Heart left ventricle (tissue), 16 donors: Measurements from ENCODE around the gene CHMP5. TPM values are rescaled to one million over a fixed set of nuclear protein-coding genes. Genes with fewer than 3 reads are reported as not detected.

Source experiments
- ATAC-seq, 4 donors: fragments of 200-7000 bp; cut with Tn5 transposase; one replicate each; pipeline ENCODE4 v1.9.1; 2020 to 2022; ENCODE audit warnings: moderate library complexity in 4 of 4, mild to moderate bottlenecking in 3 of 4, moderate number of reproducible peaks in 1 of 4
- DNase-seq, 5 donors: peaks; one replicate each; pipeline ENCODE4 v3.0.0-alpha.2; 2020
- H3K27ac ChIP-seq, 12 donors: fragments of 200-600 bp; sonication (generic) in 4 of 12; one replicate each; pipeline versions ENCODE4 v1.5.0 to v1.8.0; 2016 to 2022; ENCODE audit warnings: mild to moderate bottlenecking in 2 of 12
- H3K27me3 ChIP-seq, 9 donors: fragments of 200-600 bp; sonication (generic) in 2 of 9; one replicate each; pipeline versions ENCODE4 v1.5.1 to v1.8.0; 2016 to 2022; ENCODE audit warnings: mild to moderate bottlenecking in 3 of 9
- H3K36me3 ChIP-seq, 9 donors: fragments of 200-600 bp; sonication (generic) in 2 of 9; one replicate each; pipeline versions ENCODE4 v1.5.0 to v1.8.0; 2018 to 2022; ENCODE audit warnings: mild to moderate bottlenecking in 2 of 9
- H3K4me1 ChIP-seq, 12 donors: fragments of 200-600 bp; sonication (generic) in 4 of 12; one replicate each; pipeline versions ENCODE4 v1.5.0 to v1.8.0; 2016 to 2022; ENCODE audit warnings: mild to moderate bottlenecking in 3 of 12
- H3K4me3 ChIP-seq, 12 donors: fragments of 200-600 bp; sonication (generic) in 4 of 12; one replicate each; pipeline versions ENCODE4 v1.5.0 to v1.8.0; 2017 to 2022; ENCODE audit warnings: mild to moderate bottlenecking in 9 of 12, moderate library complexity in 4 of 12
- H3K9me3 ChIP-seq, 12 donors: fragments of 200-600 bp; sonication (generic) in 4 of 12; one replicate each; pipeline versions ENCODE4 v1.5.0 to v1.8.0; 2016 to 2022; ENCODE audit warnings: mild to moderate bottlenecking in 1 of 12
- POLR2A ChIP-seq, 2 donors: fragments of 450-650 bp; IDR thresholded peaks; one replicate each; pipeline ENCODE4 v1.6.1; 2017; ENCODE audit warnings: antibody characterized with exemption in 2 of 2, mild to moderate bottlenecking in 2 of 2, moderate library complexity in 2 of 2
- WGBS, 4 donors: extraction: QIAGEN DNeasy Blood & Tissue Kit in 2 of 4; methylation state at CpG; one replicate each; pipeline versions ENCODE4 v1.1.5 to v1.1.7; 2013 to 2018; 5-methylcytosine and 5-hydroxymethylcytosine counted together
- intact Hi-C, 10 donors: fragments of 100-400 bp; cut with DNase I; formaldehyde crosslinking; loops; one replicate each; pipeline versions ENCODE4 v1.11.1 to v1.14.2; 2022
- polyA plus RNA-seq, 2 donors: library from polyadenylated mRNA; stranded (reverse); fragments of 200-250 nt; gene quantifications; one replicate each; pipeline ENCODE4 v1.2.3, GENCODE V29; 2013
- total RNA-seq, 9 donors: library from RNA; depleted of rRNA in 2 of 9; stranded (reverse); fragments of >200 nt in 2 of 9; fragmentation: NEBNext Ultra II Directional in 3 of 9; extraction: Animal tissue kit (Norgen Biotek cat#: 25700) in 3 of 9; gene quantifications; one replicate each; pipeline versions ENCODE4 v1.1.0 to v1.2.4, GENCODE V29; 2016 to 2023
- TF ChIP-seq, protein P1 (sequence below), 12 donors: fragments of 200-600 bp; sonication (generic) in 4 of 12; IDR thresholded peaks; one replicate each; pipeline versions ENCODE4 v1.5.0 to v1.8.0; 2018 to 2022; ENCODE audit warnings: antibody characterized with exemption in 12 of 12, mild to moderate bottlenecking in 5 of 12
- donor health status: ischemic (EF 13 %, LVEDD 7.1; RV severe dilation, severe dysfunction).
- donor health status: healthy with polysubstance abuse.
- donor health status: DM: no; HTN: yes; CAD: no.
- donor health status: DM: no; HTN: no; CAD: no.
- donor health status: ischemic (EF 25% LVEDD 6.9; RV normal size, moderate dysfunction).
- donor health status: ischemic (EF 25% LVEDD 5.7; RV mildly dilated, moderate dysfunction).
- donor health status: healthy.
- donor health status: DM: yes; HTN: yes; CAD: no.
- donor health status: ischemic (EF 35%, LVEDD 5.7; RV mildly dilated, moderate dysfunction).
- donor health status: nonischemic (EF 11% LVEDD 7.7; RV severe dilation, severe dysfunction).
- donor health status: DM: yes; HTN: yes; CAD: no.
- donor health status: PGD.
- donor health status: ischemic (EF 29% LVEDD 5.4; RV normal size, mild dysfunction).
- donor health status: nonischemic (EF 23%, LVEDD 6.1; RV moderate dilation, normal function).

Gene CHMP5
- total and polyA plus RNA-seq, 11 donors, result 24.7 to 76.5 (median 53.0) TPM

DNA sequence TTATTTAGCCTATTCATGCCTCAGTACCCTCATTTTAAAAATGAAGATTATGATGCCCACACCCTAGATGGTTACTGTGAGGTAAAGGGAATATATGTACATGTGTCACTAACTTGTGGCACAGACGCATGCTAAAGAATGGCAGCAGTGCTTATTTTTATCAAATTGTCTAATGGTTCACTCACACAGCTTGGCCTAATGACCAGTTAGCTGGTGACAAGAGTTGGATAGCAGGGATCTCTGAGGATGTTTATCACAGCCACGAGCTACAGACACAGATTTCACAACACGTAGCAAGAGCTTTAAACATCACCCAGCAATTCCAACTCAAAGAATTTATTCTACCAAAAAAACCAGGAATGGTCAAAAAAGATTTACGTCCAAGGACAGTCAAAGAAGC is 7.6 kb upstream of the CHMP5 start:
- peaks cover 0 to 100% (median 98%) of the 10 kb centered on the region in 9 donors for H3K36me3 ChIP-seq
- peak overlapping the region in 6 of 12 donors; percentile 4 to 56 (median 35) for H3K27ac ChIP-seq
- H3K9me3 ChIP-seq, result no peaks in the 10 kb centered on the region
- DNase-seq (no peak), ATAC-seq (peak; percentile 37 to 53 (median 46))
- WGBS, 4 donors, result 58 to 72% (median 65%) methylated on average over 4 of the region's 4 CpGs
- H3K4me1 ChIP-seq, result peaks cover 0 to 19% (median 5%) of the 10 kb centered on the region in 12 donors
- H3K27me3 ChIP-seq, result no peaks in the 10 kb centered on the region
- TF ChIP-seq, protein P1, sequence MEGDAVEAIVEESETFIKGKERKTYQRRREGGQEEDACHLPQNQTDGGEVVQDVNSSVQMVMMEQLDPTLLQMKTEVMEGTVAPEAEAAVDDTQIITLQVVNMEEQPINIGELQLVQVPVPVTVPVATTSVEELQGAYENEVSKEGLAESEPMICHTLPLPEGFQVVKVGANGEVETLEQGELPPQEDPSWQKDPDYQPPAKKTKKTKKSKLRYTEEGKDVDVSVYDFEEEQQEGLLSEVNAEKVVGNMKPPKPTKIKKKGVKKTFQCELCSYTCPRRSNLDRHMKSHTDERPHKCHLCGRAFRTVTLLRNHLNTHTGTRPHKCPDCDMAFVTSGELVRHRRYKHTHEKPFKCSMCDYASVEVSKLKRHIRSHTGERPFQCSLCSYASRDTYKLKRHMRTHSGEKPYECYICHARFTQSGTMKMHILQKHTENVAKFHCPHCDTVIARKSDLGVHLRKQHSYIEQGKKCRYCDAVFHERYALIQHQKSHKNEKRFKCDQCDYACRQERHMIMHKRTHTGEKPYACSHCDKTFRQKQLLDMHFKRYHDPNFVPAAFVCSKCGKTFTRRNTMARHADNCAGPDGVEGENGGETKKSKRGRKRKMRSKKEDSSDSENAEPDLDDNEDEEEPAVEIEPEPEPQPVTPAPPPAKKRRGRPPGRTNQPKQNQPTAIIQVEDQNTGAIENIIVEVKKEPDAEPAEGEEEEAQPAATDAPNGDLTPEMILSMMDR (IDR thresholded peaks at IDR 0.05), result no peak
- intact Hi-C loops, result no loop called here
- no peak overlapping the region for H3K4me3 ChIP-seq

DNA sequence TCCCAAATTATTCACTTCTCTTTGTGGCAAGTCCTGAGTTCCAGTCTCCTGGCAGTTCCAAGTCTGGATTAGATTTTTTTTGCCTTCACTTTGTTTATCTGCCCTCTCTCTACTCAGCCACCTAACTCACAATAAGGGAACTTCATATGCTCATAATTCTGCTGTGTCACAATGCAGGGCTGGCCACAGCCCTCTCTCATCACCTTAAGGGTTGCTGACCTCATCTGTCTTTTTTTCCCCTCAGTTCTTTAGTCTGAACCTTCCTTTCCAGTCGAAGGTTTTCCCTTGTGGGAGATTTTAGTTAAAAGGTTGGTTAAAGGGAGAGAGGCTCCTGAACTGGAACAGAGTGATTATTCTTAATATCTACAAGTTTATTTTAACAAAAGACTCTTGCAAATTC is 4.5 kb upstream of the CHMP5 start:
- 90 to 96% (median 92%) methylated on average over 1 of the region's 1 CpG for WGBS, 4 donors
- DNase-seq, result no peak
- Histone ChIP-seq H3K27ac (no peak overlapping the region), H3K36me3 (peaks cover 0 to 73% (median 71%) of the 10 kb centered on the region in 9 donors), H3K9me3 (no peaks in the 10 kb centered on the region), H3K4me1 (peaks cover 0 to 37% (median 19%) of the 10 kb centered on the region in 12 donors), H3K27me3 (no peaks in the 10 kb centered on the region), H3K4me3 (no peak overlapping the region)
- TF ChIP-seq POLR2A (IDR thresholded peaks at IDR 0.05), result no peak
- TF ChIP-seq, protein P1 (IDR thresholded peaks at IDR 0.05), result no peak
- intact Hi-C loops, result loop anchor here in 1 of 10 donors (5.0 kb wide), 1 partner anchor 93 kb away; the partner anchor contains the start of gene B4GALT1
- ATAC-seq, result no peak

DNA sequence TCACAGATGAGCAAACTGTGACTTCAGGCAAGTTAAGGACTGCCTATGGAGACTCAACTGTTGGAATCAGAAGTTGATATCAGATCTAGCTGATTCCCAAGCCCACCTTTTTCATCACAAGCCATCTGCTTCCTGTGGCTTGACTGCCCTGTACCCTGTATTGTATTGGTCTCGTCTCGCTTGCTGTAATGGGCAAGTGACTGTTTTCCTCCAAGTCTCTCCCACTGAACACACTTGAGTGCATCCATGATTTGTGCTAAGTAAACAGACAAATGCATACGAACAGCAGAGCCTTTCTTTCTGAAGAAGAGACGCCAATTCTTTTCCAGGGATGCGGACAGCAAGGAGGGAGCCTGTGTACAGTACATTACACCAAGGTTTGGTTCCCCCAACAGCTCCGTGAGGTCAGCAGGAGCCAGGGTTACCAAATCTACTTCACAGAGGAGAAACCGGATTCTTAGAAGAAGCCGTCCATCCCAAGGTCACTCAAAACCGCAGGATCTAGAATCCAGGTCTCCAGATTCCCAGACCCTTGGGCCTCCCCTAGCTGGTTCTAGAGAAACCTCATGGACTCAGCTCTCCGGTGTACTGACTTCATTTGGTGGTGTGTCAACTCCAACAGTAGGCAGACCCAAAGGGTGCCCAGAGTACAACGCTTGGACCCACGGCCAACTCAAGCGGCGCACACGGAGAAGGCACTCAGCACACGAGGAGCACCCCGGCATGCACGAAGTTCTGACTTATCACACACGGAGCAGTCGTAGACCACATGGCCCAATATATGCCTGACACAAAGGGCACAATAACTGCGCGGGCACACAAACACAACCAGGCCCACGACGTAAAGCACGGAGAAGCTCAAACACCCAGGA is 1.5 kb upstream of the CHMP5 start:
- DNase-seq (peak in 1 of 5 donors; percentile 18), ATAC-seq (peak; percentile 6 to 8 (median 7))
- Histone ChIP-seq H3K4me1 (peaks cover 0 to 36% (median 23%) of the 10 kb centered on the region in 12 donors), H3K27me3 (no peaks in the 10 kb centered on the region), H3K36me3 (peaks cover 0 to 68% (median 65%) of the 10 kb centered on the region in 9 donors), H3K4me3 (peak overlapping the region; percentile 66 to 97 (median 91)), H3K9me3 (no peaks in the 10 kb centered on the region), H3K27ac (peak overlapping the region; percentile 76 to 99 (median 94))
- intact Hi-C loops, result loop anchor here in 2 of 10 donors (1.0 to 5.0 kb wide), 2 partner anchors 27 to 96 kb away; partner anchors contain the start of genes B4GALT1 (in 1 of the 2) and NFX1 (in 1 of the 2)
- 3 to 6% (median 4%) methylated on average over 25 of the region's 25 CpGs for WGBS, 4 donors
- TF ChIP-seq, protein P1 (IDR thresholded peaks at IDR 0.05), result no peak
- no peak for TF ChIP-seq POLR2A (IDR thresholded peaks at IDR 0.05)

DNA sequence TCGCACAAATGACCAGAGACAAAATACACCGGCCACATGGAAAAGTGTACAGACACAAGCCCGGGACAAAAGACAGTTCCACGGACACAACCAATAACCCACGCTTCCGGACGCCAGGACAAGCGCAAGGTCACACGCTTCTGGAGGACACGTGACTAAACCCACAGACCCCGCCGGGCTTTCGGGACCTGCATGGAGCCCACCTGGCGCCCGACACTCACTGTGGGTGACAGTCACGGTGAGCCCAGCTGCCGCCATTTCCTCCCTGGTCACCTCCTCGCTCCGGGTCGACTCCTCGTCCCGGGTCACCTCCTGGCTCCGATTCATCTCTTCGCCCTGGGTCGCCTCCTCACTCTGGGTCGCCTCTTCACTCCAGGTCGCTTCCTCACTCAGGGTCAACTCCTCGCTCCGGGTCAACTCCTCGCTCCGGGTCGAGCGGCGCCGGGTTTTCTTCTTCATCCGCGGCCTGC is 811 bp upstream of the CHMP5 start:
- Histone ChIP-seq H3K36me3 (peaks cover 0 to 68% (median 64%) of the 10 kb centered on the region in 9 donors), H3K27me3 (no peaks in the 10 kb centered on the region), H3K9me3 (no peaks in the 10 kb centered on the region), H3K27ac (peak overlapping the region; percentile 76 to 99 (median 94)), H3K4me3 (peak overlapping the region; percentile 66 to 97 (median 91)), H3K4me1 (peaks cover 0 to 36% (median 23%) of the 10 kb centered on the region in 12 donors)
- 0% methylated on average over 35 to 37 of the region's 37 CpGs for WGBS, 4 donors
- DNase-seq, result peak; percentile 51 to 78 (median 62)
- ATAC-seq, result peak; percentile 1 to 32 (median 14)
- intact Hi-C loops, result loop anchor here in 2 of 10 donors (1.0 to 5.0 kb wide), 2 partner anchors 26 to 97 kb away; partner anchors contain the start of genes B4GALT1 (in 1 of the 2) and NFX1 (in 1 of the 2)
- no peak for TF ChIP-seq POLR2A (IDR thresholded peaks at IDR 0.05)
- TF ChIP-seq, protein P1 (IDR thresholded peaks at IDR 0.05), result no peak
